Fibroblast of mammary gland (primary cell): Measurements from ENCODE around the gene EHMT1.

Experiments used
- DNase-seq: peaks from one replicate; pipeline ENCODE4 v3.0.0-alpha.2; 2010; ENCODE audit warnings: low read depth
- H3K4me3 ChIP-seq: 2 replicates; pipeline ENCODE4 v1.5.1; 2011; ENCODE audit warnings: low read depth, mild to moderate bottlenecking, low read length, moderate library complexity; ENCODE audit not compliant: control insufficient read depth
- TF ChIP-seq, protein P1 (sequence below): conservative IDR thresholded peaks from 2 replicates; pipeline ENCODE4 v1.5.1; 2011; ENCODE audit warnings: low read depth, low read length, inconsistent platforms; ENCODE audit not compliant: control insufficient read depth, insufficient read depth

The EHMT1 gene

GRCh38 chr9:137639303-137640051, 20.7 kb downstream of the EHMT1 start:
- TF ChIP-seq, protein P1, sequence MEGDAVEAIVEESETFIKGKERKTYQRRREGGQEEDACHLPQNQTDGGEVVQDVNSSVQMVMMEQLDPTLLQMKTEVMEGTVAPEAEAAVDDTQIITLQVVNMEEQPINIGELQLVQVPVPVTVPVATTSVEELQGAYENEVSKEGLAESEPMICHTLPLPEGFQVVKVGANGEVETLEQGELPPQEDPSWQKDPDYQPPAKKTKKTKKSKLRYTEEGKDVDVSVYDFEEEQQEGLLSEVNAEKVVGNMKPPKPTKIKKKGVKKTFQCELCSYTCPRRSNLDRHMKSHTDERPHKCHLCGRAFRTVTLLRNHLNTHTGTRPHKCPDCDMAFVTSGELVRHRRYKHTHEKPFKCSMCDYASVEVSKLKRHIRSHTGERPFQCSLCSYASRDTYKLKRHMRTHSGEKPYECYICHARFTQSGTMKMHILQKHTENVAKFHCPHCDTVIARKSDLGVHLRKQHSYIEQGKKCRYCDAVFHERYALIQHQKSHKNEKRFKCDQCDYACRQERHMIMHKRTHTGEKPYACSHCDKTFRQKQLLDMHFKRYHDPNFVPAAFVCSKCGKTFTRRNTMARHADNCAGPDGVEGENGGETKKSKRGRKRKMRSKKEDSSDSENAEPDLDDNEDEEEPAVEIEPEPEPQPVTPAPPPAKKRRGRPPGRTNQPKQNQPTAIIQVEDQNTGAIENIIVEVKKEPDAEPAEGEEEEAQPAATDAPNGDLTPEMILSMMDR = no peak
- DNase-seq = peak; percentile 23
- H3K4me3 ChIP-seq = no peak overlapping the region

DNA sequence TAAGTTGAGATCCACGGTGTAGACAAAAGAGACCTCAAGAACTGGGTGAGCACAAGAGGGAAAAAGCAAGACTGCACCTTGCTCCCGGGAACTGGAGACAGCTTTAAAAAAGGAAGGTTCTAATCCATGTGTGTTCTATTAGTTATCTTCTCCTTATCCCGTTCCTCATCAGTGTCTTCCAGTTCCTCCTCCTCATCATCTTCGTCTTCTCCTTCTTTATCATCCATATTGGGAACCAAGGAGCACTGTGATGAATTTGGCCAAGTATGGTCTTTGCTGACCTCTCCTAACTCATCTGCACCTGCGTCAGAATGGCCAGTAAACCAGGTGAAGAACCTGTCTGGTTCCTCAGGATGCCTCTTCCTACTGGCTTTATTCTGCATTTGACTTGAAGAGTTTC, 22.1 kb downstream of the EHMT1 start:
- TF ChIP-seq, protein P1 = no peak
- no peak for DNase-seq
- no peak overlapping the region for H3K4me3 ChIP-seq

DNA sequence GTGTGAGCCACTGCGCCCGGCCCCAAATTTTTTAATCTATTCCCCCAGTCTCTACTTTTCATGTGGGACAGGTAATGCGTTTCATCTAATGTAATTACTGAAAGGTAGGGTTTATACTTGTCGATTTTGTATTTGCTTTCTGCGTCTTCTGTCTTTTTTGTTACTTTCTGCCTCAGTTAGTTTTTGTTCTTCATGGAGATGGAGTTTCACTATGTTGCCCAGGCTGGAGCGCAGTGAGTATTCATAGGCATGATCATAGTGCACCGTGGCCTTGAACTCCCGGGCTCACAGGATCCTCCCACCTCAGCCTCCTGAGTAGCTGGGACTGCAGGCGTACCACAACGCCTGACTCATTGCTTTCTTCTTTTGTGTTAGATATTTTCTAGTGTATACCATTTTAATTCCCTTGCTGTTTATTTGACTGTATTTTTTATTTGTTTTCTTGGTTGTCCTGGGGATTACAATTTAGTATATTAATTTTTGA, 23.4 kb downstream of the EHMT1 start:
- no peak for DNase-seq
- no peak overlapping the region for H3K4me3 ChIP-seq
- TF ChIP-seq, protein P1 = no peak

DNA sequence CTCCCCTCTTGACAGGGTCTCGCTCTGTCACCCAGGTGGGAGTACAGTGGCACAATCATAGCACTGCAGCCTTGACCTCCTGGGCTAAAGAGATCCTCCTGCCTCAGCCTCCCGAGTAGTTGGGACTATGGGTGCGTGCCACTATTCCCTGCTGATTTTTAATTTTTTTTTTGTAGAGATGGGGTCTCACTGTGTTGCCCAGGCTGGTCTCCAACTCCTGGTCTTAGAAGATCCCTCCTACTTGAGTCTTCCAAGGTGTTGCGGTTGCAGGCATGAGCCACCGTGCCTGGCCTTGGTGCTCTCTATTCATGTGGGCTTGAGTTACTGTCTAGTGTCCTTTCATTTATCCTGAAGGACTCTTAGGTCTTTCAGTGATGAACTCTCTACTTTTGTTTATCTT, 24.1 kb downstream of the EHMT1 start:
- TF ChIP-seq, protein P1 = no peak
- no peak for DNase-seq
- H3K4me3 ChIP-seq = no peak overlapping the region

DNA sequence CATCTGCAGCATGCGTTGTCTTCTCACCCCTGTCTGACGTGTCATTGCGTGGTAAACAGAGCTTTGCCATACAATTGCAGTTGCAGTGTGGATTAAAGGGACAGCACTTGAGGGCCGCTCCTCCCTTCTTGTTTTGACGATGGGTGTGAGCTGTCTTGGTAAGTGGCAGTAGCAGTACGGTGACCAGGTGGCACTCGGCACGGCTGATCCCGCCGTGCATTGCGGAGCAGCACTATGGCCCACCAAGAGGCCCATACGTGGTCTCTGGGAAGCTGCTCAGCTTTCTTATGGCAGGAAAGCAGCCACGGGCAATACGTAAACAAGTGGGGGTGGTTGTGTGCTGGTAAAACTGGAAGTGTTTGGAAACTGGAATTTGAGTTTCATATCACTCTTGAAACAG, 25.1 kb downstream of the EHMT1 start:
- H3K4me3 ChIP-seq = no peak overlapping the region
- no peak for DNase-seq
- TF ChIP-seq, protein P1 = no peak

DNA sequence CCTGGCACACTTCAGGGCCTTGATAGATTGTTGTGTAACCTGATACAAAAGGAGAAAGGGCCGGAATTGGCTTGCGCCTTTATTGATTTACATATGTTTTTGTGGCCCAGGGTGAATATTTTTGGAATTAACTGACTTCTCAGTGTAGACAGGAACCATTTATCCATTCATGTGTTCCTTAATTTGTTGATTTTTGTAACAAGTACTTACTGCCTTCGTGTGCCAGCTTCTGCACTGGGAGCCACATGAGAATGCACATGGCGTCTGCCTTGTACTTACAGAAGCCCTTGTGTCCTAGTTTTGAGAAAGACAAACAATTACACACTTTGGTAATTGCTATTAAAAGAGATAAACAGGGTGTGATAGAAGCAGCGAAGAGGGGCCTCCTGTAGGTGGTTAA, 26.4 kb downstream of the EHMT1 start:
- no peak overlapping the region for H3K4me3 ChIP-seq
- TF ChIP-seq, protein P1 = no peak
- DNase-seq = no peak
